GM18519 (cell line): Measurements from ENCODE around the gene MAGIX.

Experiments
- ATAC-seq: cut with Tn5 transposase; IDR thresholded peaks from one replicate; pipeline ENCODE4 v1.9.1; 2021; ENCODE audit warnings: mild to moderate bottlenecking, moderate library complexity; ENCODE audit not compliant: unreplicated experiment, low FRiP score

Gene MAGIX

DNA sequence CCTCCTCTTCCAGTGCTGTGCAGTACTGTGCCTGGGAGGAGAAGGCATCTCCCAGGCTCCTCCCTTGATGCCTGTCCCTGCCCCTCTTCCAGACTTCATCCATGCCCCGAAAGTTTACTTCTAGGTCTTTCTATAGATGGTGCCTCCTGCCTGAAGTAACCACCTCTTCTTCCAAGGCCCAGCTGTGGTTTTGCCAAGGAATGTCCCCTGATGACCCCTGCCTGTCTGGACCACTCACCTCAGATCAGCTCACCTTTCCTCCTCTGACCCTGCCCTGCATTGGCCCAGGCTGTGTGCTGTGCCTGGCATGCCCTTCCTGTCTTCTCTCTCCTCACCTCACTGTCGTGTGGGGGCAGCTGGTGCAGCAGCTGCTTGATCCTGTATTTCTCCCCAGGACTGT lies 16.8 kb downstream of the MAGIX start:
- no peak for ATAC-seq

DNA sequence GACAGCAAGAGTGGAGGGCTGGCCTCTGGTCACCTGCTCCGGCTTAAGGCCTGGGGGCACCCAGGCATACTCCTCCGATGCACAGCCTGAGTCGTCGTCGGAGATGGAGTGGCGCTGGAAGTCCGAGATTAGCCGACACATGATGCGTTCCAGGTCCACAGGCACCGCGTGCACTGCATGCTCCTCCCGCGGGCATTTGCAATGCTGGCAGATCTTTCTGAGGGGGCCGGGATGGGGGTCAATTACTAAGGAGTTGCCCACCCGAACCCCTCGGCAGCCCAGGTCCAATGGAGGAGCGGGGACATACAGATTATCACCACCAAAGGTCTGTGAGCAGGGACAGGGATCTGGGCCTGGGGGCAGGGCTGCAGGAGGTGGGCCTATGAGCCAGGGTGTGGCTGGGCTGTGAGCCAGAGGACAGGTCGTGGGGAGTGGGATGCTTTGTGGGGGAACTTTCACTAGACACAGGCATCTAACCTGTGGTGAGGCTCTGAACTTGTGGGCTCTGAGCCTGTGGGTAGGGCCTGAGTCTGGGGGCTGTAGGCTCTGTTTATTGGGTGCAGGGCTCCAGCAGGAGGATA lies 21.2 kb downstream of the MAGIX start:
- no peak for ATAC-seq

DNA sequence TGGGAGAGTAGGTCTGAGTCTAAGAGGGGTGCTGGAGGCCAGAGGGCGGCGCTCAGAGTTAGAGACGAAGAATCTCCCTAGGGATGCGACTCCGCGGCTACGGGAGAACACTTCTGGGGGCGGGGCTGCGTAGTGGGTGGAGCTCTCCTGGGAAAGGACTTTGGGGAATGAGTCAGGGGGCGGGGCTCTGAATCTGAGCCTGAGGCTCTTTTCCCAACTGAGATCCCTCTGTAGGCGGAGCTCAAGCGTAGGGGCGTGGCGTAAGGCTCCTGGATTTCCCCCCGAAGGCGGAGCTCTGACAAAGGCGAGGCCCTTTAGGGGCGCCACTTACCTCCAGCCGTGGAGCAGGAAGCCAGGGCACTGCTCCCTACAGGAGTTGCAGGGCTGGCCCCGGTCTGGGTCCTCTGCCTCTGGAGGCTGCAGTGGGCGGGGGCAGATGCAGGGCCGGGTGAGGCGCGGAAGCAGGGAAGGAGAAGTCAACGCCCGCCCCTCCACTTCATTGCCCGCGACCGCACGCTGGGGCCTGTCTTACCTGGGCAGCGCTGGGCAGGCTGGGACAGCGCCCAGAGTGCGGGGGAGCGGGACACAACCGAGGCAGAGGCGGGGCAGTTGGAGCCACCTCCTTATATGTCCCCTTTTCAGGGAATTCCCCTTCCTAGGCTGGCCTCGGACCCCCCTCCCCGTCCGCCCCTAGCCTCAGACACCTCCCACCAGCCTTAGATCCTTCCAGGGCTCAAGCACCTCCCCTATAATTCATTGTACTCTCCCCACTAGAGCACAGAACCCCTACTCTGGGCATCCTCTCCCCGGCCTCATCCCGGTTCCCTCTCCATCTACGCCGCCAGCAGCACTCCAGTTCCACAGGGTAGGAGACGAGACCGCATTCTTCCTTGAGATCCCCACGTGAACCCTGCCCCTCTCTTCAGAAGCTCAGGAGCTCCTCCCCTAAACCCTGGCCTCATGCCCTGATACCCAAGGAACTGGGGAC lies 22.0 kb downstream of the MAGIX start:
- ATAC-seq: no peak

DNA sequence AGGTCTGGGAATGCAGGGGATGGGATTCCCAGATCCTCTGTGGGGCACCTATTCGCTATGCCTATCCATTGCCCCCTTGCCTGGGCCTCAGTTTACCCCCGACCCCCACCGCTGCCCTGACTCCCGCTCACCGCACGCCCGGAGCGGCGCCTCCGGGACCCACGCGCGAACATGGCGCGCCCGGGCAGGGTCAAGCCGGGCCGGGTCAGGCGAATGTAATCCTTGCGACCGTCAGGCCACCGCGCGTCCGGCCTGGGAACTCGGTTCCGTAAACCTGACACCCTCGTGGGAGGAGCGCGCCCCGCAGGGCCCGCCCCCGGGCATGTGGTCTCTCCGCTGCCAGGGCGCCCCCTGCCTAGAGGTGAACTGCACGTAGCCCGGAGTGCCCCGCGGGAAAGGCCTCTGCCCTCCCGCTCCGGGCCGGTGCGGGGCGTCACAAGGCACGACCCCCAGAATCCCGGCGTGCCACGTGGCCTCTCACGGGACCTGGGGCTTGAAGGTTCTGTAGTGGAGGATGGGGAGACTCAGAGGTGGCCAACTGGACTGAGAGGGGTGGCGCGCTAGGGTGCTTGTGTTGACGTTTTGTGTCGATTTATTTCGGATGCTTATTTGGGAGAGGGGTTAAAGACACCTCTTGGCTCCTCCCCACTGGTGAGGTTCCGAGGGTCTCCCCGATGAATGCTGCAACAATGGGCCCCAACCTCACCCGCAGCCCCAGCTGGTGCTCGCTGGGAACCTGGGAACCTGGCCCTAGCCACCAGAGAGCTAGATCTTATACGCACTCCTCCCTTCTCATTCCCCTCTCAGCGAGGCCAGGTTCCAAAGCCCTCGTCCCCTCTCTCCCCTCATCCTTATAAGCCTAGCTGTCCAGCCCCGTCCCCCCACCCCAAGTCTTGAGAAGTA lies 23.8 kb downstream of the MAGIX start, which contains the start of gene PRICKLE3:
PRICKLE3 (minus strand) TSS at position 249 of the 903 bp plus-strand sequence; CDS start at position 173, 76 bp downstream.
- no peak for ATAC-seq

DNA sequence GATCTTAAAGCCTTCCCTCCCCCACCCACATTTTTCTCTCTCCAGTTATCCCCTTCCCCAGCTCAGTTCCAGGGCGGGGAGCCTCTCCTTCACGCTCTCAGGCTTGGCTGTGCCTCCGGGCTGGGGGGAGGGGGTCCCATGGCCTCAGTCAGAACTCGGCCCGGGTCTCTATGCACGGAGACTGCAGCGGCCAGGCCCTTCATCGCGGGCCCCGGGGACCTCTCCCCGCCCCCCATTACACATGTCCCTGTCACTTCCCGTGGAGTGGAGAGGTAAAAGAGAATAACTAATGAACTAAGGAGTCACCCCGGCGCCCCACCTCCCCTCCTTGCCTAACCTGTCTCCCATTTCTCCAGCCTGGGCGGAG lies 24.5 kb downstream of the MAGIX start:
- no peak for ATAC-seq

DNA sequence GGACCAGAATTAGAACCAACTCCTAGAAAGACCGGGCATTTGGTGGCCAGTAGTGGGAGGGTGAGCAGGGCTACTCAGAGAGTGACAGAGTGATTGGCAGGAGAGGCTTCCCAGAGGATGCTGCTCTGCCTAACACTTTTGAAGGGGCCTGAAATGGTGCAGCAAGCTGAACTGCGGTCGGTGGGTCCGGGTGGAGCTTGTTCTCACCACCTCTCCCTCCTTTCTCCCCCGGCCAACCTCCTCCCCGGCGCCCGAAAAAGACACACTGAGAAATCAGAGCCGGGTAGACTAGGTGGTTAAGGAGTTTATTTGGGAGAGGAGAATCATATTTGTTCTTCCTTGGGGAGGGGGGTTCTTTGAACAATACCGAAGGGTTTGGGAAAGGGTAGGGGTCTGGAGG lies 25.0 kb downstream of the MAGIX start:
- ATAC-seq: no peak

DNA sequence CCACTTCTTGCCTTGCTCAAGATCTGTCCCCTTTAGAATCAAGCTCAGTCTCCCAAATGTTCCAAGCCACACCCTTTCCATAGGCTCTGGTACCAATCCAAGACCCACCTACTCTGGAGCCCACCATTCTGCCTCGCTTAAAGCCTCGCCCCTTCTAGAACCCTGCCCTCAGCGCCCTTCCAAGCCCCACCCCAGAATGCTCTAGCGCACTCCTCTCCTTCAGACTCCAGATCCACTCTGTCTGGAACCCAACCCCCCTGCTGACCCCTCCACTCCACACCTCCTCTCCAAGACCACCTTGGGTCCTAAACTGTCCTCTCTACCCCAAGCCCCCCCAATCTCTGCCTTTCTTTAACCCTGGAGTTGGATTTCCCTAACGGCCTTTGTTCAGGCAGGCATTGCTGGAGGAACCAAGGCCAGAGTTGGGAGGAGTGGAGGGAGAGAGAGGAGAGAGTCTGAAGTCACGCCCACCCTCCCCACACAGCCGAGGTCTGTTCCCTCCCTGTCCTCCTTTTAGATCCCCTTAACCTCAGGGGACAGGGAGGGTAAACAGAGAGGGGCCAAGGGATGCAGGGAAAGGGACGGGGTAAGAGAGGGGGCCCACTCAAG lies 26.0 kb downstream of the MAGIX start:
- no peak for ATAC-seq

DNA sequence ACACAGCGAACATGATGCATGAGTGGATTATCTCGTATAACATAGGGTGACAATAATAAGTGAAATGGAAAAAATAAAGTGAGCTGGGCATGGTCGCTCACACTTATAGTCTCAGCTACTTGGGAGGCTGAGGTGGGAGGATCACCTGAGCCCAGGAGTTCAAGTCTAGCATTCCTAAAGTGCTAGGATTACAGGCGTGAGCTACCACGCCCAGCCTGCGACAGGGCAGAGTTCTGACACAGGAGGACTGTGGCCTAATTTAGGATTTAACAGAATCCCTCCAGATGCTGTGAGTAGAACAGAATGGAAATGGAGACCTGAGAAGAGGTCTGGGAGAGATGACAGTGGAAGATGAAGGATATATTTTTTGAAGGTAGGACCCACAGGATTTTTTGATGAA lies 27.0 kb downstream of the MAGIX start:
- no peak for ATAC-seq

DNA sequence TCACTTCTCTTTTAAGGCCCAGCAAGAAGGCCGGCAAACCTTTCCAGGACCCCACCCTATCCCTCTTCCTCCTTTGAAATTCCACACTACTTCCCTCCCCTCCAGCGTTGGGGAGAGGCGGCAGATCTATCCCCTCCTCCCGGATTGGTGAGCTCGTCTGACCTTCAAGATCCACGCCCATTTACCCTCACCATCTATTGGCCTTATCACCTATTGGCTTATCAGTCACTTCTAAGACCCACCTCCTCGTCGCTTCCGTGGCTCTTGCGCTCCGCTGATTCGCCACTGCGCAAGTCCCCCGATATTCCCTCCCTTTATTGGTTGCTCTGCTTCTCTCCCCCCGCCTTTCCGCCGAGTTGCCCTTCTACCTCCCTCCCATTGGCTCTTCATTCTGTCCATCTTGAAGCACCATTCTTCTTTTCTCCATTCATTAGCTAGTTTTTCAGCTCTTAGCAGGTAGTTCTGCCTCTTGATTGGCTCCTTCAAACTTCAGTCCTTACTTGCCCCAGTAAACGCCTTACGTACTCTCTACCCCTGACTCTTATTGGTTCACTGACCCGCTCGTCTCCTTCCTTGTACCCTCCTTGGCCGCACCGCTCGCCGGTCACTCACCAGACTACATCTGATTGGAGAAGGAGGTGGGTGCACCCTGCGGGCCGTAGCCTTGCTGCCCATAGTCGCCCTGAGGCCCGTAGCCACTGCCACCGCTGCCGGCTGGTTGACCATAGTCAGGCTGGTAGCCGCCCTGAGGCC lies 28.4 kb downstream of the MAGIX start:
- peak; percentile 83 for ATAC-seq

DNA sequence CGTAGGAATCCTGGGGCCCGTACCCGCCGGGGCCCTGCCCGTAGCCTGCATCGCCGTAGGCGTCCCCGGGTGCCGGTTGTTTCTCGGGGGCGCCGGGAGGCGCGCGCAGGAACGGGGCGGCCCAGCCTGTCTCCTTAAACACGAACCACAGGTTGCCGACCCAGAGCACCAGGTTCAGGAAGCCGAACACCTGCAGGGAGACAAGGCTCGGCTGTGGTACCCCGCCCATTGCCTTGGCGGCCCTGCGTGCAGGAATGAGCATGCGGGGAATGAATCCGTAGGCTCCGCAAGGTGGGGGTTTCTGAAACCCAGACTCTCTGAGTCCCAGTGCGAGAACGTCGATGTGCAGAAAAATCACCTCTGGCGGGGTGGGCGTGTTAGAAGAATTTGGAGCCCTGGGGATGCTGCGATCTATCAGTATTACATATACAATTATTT lies 29.0 kb downstream of the MAGIX start:
- ATAC-seq: peak; percentile 6

DNA sequence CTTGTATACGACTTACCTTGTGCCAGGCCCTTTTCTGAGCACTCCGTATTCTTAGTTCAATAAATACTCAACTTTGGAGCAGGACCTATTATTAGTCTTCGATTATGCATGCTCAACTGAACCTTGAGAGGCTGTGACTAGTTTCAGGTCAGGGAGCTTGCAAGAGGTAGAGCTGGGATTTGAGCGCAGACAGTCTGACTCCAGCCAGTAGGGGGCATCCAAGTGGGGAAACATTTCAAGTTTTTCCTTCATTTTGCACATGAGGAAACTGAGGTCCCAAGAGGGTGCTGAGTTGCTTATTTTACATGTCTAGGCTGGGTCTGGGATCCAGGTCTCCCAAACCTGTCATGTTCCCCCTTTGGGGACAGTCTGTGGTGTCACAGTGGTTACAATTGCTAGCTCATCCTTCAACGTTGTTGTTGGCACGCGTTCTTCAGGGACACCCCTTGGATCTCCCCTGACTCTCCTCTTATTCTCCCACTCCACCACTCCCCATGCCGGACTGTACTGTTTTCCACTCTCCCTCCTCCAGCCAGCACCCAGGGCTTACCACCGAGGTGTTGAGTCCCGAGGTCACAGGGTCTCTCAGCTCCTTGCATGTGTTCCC lies 30.3 kb downstream of the MAGIX start:
- ATAC-seq: no peak

DNA sequence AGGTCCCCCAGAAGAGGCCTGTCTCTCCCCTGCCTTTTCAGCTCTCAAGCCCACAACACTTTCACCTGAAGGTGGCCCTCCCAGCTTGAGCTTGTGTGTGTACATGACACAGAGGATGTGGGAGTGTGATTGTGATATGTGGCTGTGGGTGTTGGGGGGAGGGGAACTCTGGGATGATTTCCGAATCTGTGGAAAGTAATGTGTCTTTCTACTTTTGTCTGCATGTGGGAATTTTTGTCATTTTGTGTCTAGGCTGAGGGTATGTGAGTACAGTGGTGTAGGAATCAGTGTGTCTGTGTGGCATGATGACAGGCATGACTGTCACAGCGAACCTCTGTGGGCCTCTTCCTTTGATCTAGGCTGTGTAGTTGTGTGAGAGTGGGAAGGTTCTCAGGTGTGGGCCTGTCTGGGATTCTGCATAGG lies 31.0 kb downstream of the MAGIX start:
- no peak for ATAC-seq

DNA sequence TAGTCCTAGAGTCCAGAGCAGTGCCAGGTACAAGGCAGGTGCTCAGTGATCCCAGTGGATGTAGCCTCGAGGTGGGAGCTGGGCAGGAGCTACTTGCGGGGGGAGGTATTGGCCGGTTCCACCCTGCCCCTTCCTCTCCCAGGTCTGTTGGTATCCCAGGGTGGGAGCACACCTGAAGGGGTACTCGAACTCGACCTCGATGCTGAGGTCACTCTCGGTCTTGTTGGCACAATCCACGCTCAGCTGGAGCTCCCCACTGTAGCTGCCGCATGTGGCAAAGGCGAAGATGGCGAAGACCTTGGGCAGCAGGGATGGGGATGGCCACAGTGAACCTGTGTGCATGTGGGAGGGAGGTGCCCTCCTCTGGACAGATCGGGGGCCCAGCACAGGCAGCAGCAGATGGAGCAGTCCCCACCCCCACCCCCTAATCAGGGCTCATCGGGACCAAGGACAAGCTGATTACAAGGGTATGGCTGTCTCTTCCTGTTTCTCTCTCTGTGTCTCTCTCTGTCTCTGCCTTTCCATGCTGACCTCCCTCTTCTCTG lies 35.1 kb downstream of the MAGIX start:
- no peak for ATAC-seq

DNA sequence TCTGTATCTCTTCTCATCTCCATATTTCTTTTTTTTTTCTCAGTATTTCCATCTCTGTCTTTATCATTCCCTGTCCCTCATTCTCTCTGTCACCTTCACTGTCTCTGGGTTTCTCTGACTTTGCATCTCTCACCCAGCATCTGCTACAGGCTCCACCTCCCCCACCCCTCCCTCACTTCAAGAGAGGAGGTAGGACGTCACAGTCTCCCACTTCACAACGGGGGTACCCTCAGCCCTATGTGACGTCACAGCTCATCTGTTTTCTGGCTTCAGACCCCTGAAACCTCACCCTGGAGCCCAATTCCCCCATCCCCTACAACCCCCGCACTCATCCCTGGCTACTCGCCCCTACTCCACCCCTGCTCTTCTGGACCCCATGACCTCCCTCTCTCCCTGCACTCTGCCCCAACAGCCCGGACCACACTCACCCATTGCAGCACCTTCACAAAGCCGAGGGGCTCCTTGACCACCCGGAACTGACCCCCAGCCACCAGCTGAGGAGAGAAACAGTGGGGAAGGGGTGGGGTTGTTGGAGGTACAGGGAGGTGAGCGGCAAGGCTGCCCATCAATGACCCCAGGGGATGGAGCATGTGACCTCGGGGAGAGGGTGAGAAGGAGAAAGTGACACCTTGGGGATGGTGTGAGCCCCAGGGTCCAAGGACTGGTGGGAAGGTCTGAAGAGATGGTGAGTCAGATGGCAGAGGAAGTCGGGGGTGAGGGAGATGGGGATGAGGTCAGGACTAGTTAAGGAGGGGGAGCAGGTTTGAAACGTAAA lies 36.2 kb downstream of the MAGIX start:
- ATAC-seq: no peak

DNA sequence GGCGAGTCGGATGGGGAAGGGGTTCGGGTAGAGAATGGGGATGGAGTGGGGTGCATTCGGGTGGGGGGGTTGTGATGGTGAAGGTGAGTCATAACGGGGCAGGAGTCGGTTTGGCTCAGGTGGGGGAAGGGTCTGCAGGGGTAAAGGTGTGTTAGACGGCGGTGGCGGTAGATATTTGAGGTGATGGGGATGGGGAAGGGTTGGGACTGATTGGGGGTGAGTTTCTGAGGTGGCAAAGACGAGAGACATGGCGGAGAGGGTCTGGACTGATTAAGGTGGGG lies 36.7 kb downstream of the MAGIX start:
- no peak for ATAC-seq

DNA sequence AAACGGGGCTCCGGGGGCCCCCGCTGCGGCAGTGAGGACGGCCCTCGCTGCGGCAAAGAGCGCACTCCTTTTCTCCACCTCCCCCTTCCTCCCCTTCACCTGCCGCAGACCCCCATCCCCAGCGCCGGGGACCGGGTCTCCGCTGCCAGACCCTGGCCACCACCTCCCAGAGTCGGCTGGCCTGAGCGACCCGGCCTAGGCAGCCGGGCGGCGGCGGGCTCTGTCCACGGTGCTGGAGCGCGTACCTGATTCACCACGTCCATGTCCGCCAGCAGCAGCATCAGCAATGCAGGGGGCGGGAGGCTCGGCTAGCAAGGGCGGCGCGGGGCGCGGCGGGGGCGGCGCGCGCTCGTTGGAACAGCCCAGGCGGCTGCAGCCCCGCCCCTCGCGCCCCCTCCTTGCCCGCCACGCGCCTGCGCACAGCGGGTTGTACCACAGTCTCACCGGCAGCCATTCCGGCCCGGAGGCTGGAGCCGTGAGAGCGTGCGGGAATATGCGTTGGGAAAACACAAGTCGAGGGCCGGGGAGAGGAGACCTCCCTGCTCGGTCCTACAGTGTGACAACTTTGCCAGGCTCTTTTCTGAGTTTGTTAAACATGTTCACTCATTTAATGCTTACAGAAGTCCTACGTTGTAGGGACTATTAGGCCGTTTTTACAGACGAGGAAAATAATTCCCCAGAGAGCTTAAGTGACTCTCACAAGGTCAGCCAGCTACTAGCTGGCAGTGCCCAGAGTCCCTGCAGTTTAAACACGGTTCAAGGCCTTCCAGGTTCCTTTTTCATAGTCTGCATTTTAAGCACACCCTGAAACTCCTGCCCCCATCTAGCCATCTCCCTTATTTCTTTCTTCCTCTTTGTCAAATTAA lies 37.6 kb downstream of the MAGIX start, which contains the start of gene SYP:
SYP (minus strand) TSS at position 288 of the 866 bp plus-strand sequence; CDS start at position 281, 7 bp downstream.
- ATAC-seq: peak; percentile 86

DNA sequence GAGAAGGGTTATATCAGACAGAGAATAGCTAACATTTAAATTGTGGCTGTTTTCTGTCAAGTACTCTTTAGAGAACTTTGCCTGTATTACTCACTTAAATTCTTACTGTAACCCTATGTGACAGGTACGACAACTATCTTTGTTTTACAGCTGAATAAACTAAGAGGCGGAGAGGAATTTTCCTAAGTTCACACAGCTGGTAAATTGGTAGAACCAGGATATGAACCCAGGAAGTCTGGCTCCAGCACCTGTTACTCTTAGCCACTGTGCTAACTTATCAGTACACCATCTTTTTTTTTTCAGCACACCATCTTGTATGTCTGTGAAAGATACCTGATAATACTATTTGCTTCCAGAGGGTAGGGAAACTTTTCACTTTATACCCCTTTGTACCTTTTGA lies 39.5 kb downstream of the MAGIX start:
- no peak for ATAC-seq
